Activated naive CD4-positive, alpha-beta T cell treated with Interleukin-2 at 50 U/mL for 16 hours (primary cell): Measurements from ENCODE around the gene PRDM11.

Source experiments
- DNase-seq: peaks from one replicate; pipeline ENCODE4 v3.0.0-alpha.2; 2020

Gene PRDM11

GRCh38 chr11:45178890-45179671, 32.6 kb downstream of the PRDM11 start:
- DNase-seq, result no peak

DNA sequence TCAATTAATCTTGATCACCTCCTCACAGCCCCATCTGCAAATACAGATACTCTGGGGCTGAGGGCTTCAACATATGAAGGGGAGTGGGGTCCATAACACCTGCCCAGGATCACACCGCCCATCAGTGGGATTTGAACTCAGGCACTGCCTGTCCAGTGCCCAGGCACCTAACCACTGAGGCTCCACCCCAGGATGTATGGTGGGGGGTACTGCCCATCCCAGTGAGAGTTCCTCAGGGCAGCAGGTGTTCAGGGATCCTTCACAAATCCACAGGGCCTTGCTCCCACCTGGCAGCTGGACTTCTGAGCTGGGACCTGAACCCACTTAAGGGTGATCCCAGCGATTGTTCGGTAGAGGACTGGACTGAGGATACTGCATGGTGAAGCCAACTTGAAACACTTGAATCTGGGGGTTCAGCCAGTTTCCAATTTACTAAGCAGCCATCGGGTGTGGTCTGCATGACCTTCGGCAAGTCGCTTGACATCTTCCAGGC, 33.3 kb downstream of the PRDM11 start:
- DNase-seq, result no peak

DNA sequence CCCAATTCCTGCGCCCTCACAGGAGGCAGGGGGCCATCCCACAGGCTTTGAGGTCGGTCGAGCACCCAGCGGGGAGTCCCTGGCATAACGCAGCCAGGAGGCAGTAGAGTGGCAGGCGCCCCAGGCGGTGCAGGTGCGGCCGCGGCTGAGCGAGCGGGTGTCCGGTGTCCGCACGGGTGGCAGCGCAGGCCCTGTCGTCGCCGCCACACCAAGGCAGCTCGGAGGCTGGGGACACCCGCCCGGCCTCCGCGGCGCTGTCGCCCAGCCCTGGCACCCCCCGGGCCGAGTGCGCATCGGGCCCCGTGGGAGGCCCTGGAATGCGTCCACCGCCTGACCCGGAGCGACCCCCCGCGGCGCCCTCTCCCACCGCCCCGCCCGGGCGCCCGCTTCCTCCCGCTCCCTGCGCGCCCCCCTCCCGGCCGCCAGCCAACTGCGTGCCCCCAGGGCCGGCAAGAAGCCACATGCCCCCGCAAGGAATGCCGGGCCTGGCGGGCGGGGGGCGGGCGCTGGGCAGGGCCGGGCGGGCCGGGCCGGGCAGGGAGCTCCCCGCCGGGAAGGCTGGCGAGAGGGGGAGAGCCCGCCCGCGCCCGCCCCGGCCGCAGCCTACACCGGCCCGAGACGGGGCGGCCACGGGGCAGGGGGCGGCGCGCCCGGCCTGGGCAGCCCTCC, 33.9 kb downstream of the PRDM11 start:
- no peak for DNase-seq

DNA sequence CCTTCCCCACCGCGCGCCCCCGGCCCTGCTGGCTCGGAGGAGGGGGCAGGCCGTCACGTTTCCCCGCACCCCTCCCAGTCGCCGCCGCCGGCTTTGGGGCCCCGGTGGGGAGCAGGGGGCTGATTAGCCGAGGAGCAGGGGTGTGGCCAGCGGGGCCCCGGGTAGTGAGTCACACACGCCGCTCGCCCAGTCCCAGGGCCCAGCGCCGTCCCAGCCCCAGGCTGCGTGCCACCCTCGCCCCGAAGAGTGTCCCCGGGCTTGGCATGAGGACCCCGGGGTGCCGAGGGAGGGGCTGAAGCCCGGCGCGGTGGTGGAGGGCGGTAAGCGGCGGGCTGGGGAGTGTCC, 34.4 kb downstream of the PRDM11 start:
- peak; percentile 46 for DNase-seq

DNA sequence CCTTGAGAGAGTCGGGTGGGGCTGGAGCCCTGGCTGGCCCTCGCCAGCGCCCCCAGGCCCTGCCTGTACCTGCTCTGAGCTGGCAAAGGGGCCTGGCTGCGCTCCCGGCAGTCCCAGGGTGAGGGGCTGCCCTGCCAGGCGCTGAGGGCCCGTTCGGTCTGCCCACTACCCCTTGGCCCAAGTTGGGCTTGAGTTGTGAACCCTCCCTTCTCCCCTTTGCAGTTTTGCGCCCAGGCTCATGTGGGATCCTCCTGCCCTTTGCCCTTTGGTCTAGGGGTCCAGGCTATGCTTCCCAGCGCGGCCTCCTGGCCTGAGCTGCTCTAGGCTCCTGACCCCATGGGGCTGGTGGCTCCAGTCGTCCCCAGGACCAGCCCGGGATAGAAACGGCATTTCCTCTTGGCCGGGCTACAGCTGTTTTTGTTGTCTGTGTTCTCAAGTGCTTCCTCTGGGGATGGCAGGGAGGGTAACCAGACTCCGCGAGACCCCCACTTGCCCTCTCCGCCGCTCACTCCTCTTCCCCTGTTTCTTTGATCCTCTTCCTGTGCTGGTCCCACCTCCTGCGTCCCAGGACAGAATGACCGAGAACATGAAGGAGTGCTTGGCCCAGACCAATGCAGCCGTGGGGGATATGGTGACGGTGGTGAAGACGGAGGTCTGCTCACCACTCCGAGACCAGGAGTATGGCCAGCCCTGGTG, 34.9 kb downstream of the PRDM11 start:
- DNase-seq, result no peak

GRCh38 chr11:45181889-45182550, 35.6 kb downstream of the PRDM11 start:
- DNase-seq, result no peak

- DNase-seq, result no peak
Observed at GRCh38 chr11:45182902-45183301, 36.5 kb downstream of the PRDM11 start.

DNA sequence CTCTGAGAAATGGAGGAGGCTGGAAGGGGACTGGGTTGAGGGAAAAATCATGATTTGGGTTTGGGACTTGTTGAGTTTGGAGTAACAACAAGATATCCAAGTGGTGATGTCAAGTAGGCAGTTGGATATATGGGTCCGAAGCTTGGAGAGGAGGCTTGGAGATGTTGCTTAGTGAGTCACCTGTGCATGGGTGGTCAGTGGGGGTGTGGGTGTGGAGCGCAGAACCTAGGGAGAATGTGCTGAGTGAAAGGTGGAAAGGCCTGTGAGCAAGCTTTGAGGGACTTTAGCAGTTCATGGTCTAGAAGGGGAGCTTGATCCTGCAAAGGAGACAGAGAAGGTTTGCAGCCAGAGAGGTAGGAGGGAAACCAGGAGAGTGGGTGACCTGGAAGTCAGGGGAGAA, 38.2 kb downstream of the PRDM11 start:
- no peak for DNase-seq

DNA sequence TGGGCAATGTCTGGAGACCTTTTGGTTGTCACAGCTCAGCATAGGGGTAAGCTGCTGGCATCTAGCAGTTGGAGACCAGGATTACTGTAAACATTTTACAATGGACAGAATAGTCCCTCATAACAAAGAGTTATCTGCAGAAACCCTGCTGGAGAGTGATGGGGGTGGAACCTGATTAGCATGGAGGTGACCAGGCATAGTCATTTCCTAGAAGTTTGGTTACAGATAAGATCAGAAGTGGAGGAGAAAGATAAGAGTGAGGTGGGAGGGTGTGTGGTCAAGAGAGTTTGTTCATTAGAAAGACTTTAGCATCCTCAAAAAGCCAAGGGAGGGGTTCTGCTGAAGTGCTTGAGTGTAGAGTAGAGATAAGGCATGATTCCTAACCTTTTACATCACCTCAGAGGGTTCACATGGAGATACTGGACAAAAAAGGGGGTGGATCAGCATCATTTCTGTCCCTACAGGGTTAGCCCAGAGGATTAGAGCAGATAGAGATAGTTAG, 38.8 kb downstream of the PRDM11 start:
- DNase-seq, result no peak

DNA sequence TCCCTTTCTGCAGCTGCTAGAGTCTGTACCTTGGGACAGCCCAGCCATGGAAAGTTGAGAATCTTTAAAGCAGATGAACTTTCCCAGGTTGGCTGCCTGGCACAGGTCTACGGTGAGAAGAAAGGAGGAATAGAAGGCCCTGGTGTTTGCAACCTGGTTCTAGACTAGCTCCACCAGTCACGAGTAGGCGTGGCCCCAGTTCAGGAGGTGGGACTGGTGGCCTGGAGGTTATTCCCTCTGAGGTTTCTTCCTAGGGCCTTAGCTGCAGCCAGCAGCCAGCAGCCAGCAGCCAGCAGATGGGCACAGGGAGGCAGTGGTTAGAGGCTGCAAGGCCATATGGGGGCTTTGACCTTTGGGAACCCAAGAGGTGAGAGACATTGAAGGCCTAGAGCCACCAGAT, 40.9 kb downstream of the PRDM11 start:
- DNase-seq, result no peak

DNA sequence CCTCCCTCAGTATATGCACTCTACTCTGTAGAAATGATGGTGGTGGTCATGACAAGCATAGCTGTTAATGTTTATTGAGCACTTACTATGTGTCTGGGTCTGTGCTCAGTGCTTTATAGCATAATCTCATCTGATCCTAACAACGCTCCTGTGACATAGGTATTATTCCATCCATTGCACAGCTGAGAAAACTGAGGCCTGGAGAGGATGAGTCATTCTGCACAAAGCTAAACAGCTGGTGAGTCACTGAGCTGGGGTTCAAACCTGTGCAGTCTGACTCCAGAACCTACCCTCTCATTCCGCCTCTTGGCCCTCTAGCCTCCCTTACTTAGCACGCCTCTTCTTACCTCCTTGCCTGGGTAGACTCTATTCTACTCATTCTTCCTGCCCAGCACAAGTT, 41.7 kb downstream of the PRDM11 start:
- no peak for DNase-seq

GRCh38 chr11:45189230-45189629, 42.8 kb downstream of the PRDM11 start:
- no peak for DNase-seq

GRCh38 chr11:45193695-45194094, 47.3 kb downstream of the PRDM11 start:
- no peak for DNase-seq

- no peak for DNase-seq
Observed at GRCh38 chr11:45204761-45205160, 58.3 kb downstream of the PRDM11 start.

- DNase-seq, result no peak
Observed at GRCh38 chr11:45205978-45206377, 59.5 kb downstream of the PRDM11 start.

- DNase-seq, result no peak
Observed at GRCh38 chr11:45208135-45208534, 61.7 kb downstream of the PRDM11 start.

DNA sequence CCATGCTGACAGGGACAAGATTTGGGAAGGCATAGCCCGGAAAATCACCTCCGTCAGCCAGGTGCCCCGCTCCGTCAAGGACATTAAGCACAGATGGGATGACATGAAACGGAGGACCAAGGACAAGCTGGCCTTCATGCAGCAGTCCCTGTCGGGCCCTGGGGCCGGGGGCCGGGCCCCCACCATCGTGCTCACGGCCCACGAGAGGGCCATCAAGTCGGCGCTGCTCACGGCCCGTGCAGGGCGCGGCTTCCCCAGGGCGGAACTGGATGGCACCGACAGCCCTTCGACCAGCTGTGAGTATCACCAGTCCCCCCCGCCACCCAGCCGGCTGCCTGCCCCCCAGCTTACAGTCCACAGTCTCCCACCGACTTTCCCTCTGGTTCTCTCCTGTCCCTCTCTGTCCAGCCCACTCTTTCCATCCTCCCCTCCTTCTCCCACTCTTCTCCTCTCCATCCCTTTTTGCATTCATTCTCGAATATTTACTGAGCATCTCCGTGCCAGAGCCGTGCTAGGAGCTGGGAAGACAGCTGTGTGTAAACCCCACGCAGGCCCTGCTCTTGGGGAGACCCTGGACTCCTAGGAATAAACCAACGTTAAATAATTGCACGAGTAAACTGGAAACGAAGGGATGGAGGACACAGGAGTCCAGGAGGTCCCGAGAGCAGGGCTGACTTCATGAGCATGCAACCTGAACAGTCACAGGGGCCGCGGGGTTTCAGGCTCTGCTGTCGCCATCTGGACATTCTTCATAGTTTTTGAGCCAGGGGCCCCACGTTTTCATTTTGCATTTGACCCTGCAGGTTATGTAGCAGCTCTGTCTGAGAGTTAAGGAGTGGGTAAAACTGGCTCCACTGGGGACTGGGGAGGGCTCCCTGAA, 62.8 kb downstream of the PRDM11 start:
- DNase-seq, result no peak

DNA sequence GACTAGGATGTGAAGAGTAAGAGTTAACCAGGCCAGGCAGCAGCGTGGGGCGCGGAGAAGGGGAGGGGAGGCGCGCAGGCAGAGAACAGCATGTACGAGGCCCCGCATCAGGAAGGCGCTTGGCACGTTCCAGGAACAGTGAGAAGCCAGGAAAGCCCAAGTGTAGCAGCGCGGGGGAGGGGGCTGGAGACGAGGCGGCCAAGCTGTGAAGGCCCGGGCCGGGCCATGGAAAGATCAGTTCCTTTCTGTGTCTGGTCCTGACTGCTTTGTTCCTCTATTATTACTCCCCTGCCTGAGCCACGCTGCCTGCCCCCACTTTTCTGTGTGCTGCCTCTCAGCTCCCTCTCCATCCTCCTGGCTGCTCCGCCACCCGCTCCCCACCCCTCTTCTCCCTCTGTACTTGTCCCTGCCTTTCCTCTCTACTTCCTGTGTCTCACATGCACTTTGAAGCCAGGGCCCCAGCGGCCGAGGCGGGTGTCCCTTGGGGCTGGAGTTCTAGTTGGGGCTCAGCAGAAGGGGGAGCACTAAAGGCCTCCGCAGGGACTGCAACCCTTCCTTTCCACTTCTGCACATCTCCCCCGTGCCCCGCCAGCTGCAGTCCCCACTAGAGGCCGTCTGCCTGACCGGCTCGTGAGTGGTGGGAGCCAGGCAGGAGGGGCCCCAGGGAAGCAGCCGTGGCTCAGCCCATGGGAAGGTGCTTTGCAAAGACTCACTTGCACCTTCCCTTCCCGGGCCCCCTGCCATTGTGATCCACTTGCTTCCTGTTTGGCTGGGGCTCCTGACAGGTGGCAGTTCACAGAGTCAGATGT, 63.7 kb downstream of the PRDM11 start:
- no peak for DNase-seq

DNA sequence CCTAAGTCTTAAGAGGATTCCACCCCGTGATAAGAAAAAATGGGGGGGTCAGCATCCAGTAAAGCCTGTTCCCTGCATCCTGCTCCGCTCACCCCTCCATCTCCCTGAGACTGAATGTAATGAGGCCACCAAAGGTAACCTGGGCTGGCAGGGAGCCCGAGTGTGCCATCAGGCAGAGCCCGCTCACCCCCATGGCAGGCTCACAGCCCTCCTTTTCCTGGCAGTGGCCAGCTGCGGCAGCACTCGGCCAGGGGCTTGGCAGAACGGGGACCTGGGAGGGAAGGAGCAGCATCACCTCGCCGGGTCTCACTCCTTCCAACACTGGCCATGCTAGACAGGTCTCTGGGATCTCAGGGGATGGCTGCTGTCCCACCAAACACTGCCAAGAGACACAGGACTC, 64.4 kb downstream of the PRDM11 start:
- no peak for DNase-seq

DNA sequence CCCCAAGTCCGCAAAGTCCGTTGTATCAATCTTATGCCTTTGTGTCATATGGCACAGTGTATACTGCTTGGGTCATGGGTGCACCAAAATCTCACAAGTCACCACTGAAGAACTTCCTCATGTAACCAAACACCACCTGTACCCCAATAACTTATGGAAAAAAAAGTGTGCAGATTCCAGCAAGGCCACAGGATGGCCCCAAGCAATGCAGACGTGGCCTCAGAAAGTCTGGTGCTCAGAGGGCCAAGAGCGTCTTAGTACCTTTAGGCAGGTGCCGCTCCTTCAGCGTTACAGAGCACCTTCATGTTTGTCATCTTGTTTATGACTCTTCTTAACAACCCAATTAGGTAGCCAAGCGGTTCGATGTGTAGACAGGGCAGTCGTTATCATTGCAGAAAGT, 65.3 kb downstream of the PRDM11 start:
- no peak for DNase-seq
